CD4-positive, alpha-beta T cell (primary cell): ENCODE results near the gene ACSL3. TPM values are rescaled to one million over a fixed set of nuclear protein-coding genes. Genes with fewer than 3 reads are reported as not detected.

Experiments
- ATAC-seq: fragments of 200-7000 bp; cut with Tn5 transposase; one replicate; pipeline ENCODE4 v1.10.0; 2022; ENCODE audit warnings: mild to moderate bottlenecking; ENCODE audit not compliant: poor library complexity
- CTCF ChIA-PET: fragments of 350-600 bp; sonication (Branson Sonifier 250); formaldehyde crosslinking; loops from one replicate; lab custom pipeline; 2021; ENCODE audit warnings: antibody characterized with exemption, inconsistent platforms; lab: Charles Lee
- POLR2A ChIA-PET: fragments of 350-600 bp; sonication (Branson Sonifier 250); formaldehyde crosslinking; loops from one replicate; lab custom pipeline; 2021; ENCODE audit warnings: antibody characterized with exemption, inconsistent platforms; lab: Charles Lee
- DNase-seq, 14 experiments: peaks; one replicate each; pipeline ENCODE4 v3.0.0-alpha.2; 2013 to 2020; ENCODE audit warnings: mixed read lengths in 2 of 14
- H3K27ac ChIP-seq, 2 donors: one replicate each; pipeline versions ENCODE4 v1.5.1 to v1.7.0; 2013; ENCODE audit warnings: low read length in 2 of 2, low read depth in 1 of 2, mild to moderate bottlenecking in 1 of 2
- H3K27me3 ChIP-seq, 2 experiments: 1 replicate in 1 of 2; 2 replicates in 1 of 2; pipeline versions ENCODE4 v1.6.1 to v1.7.0; 2013; ENCODE audit warnings: low read length in 2 of 2, control low read depth in 1 of 2, mild to moderate bottlenecking in 1 of 2, moderate library complexity in 1 of 2; ENCODE audit not compliant: insufficient read depth in 2 of 2, control insufficient read depth in 1 of 2
- H3K36me3 ChIP-seq: one replicate; pipeline ENCODE4 v1.6.1; 2013; ENCODE audit warnings: low read length, control low read depth; ENCODE audit not compliant: insufficient read depth
- H3K4me1 ChIP-seq: one replicate; pipeline ENCODE4 v1.6.1; 2013; ENCODE audit warnings: low read length, control low read depth; ENCODE audit not compliant: insufficient read depth
- H3K4me3 ChIP-seq: one replicate; pipeline ENCODE4 v1.5.1; 2013; ENCODE audit warnings: mild to moderate bottlenecking, low read length, moderate library complexity
- H3K9me3 ChIP-seq, 2 experiments: 1 replicate in 1 of 2; 2 replicates in 1 of 2; pipeline versions ENCODE4 v1.6.1 to v1.7.0; 2013; ENCODE audit warnings: low read length in 2 of 2, mild to moderate bottlenecking in 2 of 2, control low read depth in 1 of 2, moderate library complexity in 1 of 2; ENCODE audit not compliant: control insufficient read depth in 1 of 2, insufficient read depth in 1 of 2
- H3K27ac Mint-ChIP-seq: one replicate; pipeline ENCODE4 v1.8.0; 2020; ENCODE audit warnings: mixed read lengths
- H3K27me3 Mint-ChIP-seq: one replicate; pipeline ENCODE4 v1.8.0; 2021; ENCODE audit warnings: mixed read lengths
- H3K36me3 Mint-ChIP-seq: one replicate; pipeline ENCODE4 v1.8.0; 2021; ENCODE audit warnings: low read depth, mixed read lengths
- H3K4me1 Mint-ChIP-seq: one replicate; pipeline ENCODE4 v1.8.0; 2021; ENCODE audit warnings: low read depth, mixed read lengths
- H3K4me3 Mint-ChIP-seq: one replicate; pipeline ENCODE4 v1.8.0; 2020; ENCODE audit warnings: mild to moderate bottlenecking, mixed read lengths
- H3K9me3 Mint-ChIP-seq: one replicate; pipeline ENCODE4 v1.8.0; 2020; ENCODE audit warnings: mixed read lengths
- CTCF ChIP-seq: fragments of 200-600 bp; IDR thresholded peaks from one replicate; pipeline ENCODE4 v1.8.0; 2022; ENCODE audit warnings: antibody characterized with exemption, mild to moderate bottlenecking
- intact Hi-C, 2 experiments: fragments of 100-400 bp; cut with DNase I in 1 of 2; cut with micrococcal nuclease in 1 of 2; formaldehyde crosslinking; loops; one replicate each; pipeline versions ENCODE4 v1.15.1 to v1.9.0; 2023 to 2025; cut with DNase I, micrococcal nuclease
- total RNA-seq, 174 experiments: library from RNA in 2 of 174; stranded (reverse) in 2 of 174; gene quantifications; one replicate each; pipeline ENCODE4 v1.2.3 and lab custom pipeline; 2021 to 2026

Gene ACSL3
- total RNA-seq, 2 experiments from 2014 or later: 65.5 to 66.6 TPM

GRCh38 chr2:222907048-222907447 is 46.2 kb downstream of the ACSL3 start:
- no peaks in the 10 kb centered on the region for H3K9me3 Mint-ChIP-seq
- H3K27me3 Mint-ChIP-seq: no peaks in the 10 kb centered on the region
- ChIA-PET CTCF (interaction anchor here (0.7 to 1.5 kb wide), 2 partner anchors 12 to 32 kb away, joined by 3 read pairs; no protein-coding TSS in a partner anchor), POLR2A (no interaction called here)
- Histone ChIP-seq H3K9me3 (no peaks in the 10 kb centered on the region), H3K36me3 (peaks cover 13% of the 10 kb centered on the region), H3K4me1 (no peaks in the 10 kb centered on the region), H3K27me3 (no peaks in the 10 kb centered on the region), H3K27ac (no peak overlapping the region), H3K4me3 (no peak overlapping the region)
- no peak overlapping the region for H3K27ac Mint-ChIP-seq
- H3K36me3 Mint-ChIP-seq: peaks cover 51% of the 10 kb centered on the region
- no peak for TF ChIP-seq CTCF
- ATAC-seq (no peak), DNase-seq (no peak)
- peaks cover 50% of the 10 kb centered on the region for H3K4me1 Mint-ChIP-seq
- H3K4me3 Mint-ChIP-seq: no peak overlapping the region
- intact Hi-C loops: no loop called here

- Histone ChIP-seq H3K4me3 (no peak overlapping the region), H3K4me1 (no peaks in the 10 kb centered on the region), H3K9me3 (no peaks in the 10 kb centered on the region), H3K36me3 (peaks cover 13% of the 10 kb centered on the region), H3K27me3 (no peaks in the 10 kb centered on the region), H3K27ac (no peak overlapping the region)
- Mint-ChIP-seq H3K27ac (no peak overlapping the region), H3K4me3 (no peak overlapping the region), H3K9me3 (no peaks in the 10 kb centered on the region), H3K4me1 (peaks cover 52% of the 10 kb centered on the region), H3K27me3 (no peaks in the 10 kb centered on the region), H3K36me3 (peaks cover 58% of the 10 kb centered on the region)
- TF ChIP-seq CTCF: no peak
- no peak for DNase-seq
- intact Hi-C loops: no loop called here
- ChIA-PET CTCF (no interaction called here), POLR2A (interaction anchor here (0.7 kb wide), 1 partner anchor 44 kb away, joined by 3 read pairs; no protein-coding TSS in a partner anchor)
- no peak for ATAC-seq
These were observed 47.1 kb downstream of the ACSL3 start for GRCh38 chr2:222907790-222908441.

GRCh38 chr2:222909286-222909685 is 48.5 kb downstream of the ACSL3 start:
- Mint-ChIP-seq H3K27me3 (no peaks in the 10 kb centered on the region), H3K9me3 (no peaks in the 10 kb centered on the region), H3K36me3 (peaks cover 67% of the 10 kb centered on the region), H3K4me1 (peaks cover 62% of the 10 kb centered on the region), H3K27ac (no peak overlapping the region), H3K4me3 (no peak overlapping the region)
- POLR2A ChIA-PET: no interaction called here
- Histone ChIP-seq H3K4me1 (no peaks in the 10 kb centered on the region), H3K27ac (no peak overlapping the region), H3K9me3 (no peaks in the 10 kb centered on the region), H3K27me3 (no peaks in the 10 kb centered on the region), H3K36me3 (peaks cover 13% of the 10 kb centered on the region), H3K4me3 (no peak overlapping the region)
- intact Hi-C loops: no loop called here
- CTCF ChIA-PET: interaction anchor here (1.1 kb wide), 1 partner anchor 9 kb away, joined by 4 read pairs; no protein-coding TSS in a partner anchor
- TF ChIP-seq CTCF: no peak
- no peak for DNase-seq
- no peak for ATAC-seq
